Measurements from ENCODE around the gene LEMD1.

LEMD1 gene

GRCh38 chr1:205398586-205398985 lies 23.3 kb downstream of the LEMD1 start:
- Histone ChIP-seq H3K27me3 (ENCODE audit: insufficient read depth, low read length) (no peaks in the 10 kb centered on the region), H3K4me2 (ENCODE audit: low read length) (no peak overlapping the region), H3K9me3 (ENCODE audit: low read length) (no peaks in the 10 kb centered on the region), H3K4me1 (ENCODE audit: insufficient read depth, low read length, severe bottlenecking) (no peaks in the 10 kb centered on the region), H3K79me2 (ENCODE audit: insufficient read depth, low read length) (no peaks in the 10 kb centered on the region), H2AFZ (ENCODE audit: low read length) (no peak overlapping the region), H4K20me1 (ENCODE audit: insufficient read depth, low read length) (no peaks in the 10 kb centered on the region), H3K36me3 (ENCODE audit: insufficient read depth, low read length) (no peaks in the 10 kb centered on the region), H3K9ac (ENCODE audit: low read length) (no peak overlapping the region), H3K27ac (ENCODE audit: low read depth, low read length, poor library complexity, severe bottlenecking) (no peak overlapping the region), H3F3A (ENCODE audit: insufficient read depth, low read length) (no peaks in the 10 kb centered on the region), H3K9me2 (ENCODE audit: low read depth, low read length) (no peaks in the 10 kb centered on the region), H3K4me3 (ENCODE audit: low read depth, low read length, poor library complexity, severe bottlenecking) (no peak overlapping the region)
- no peak for TF ChIP-seq EZH2 (IDR thresholded peaks at IDR 0.05; ENCODE audit: borderline replicate concordance, low read length)
- no peak for TF ChIP-seq CTCF (IDR thresholded peaks at IDR 0.05; ENCODE audit: low read length)

GRCh38 chr1:205396967-205397616 lies 24.8 kb downstream of the LEMD1 start:
- no peak overlapping the region for H2AFZ ChIP-seq (ENCODE audit: low read length)
- TF ChIP-seq EZH2 (IDR thresholded peaks at IDR 0.05; ENCODE audit: borderline replicate concordance, low read length) (no peak), CTCF (IDR thresholded peaks at IDR 0.05; ENCODE audit: low read length) (peak; percentile 73)
- no peak overlapping the region for H3K4me2 ChIP-seq (ENCODE audit: low read length)

GRCh38 chr1:205395616-205396015 lies 26.2 kb downstream of the LEMD1 start:
- H3K4me1 ChIP-seq (ENCODE audit: insufficient read depth, low read length, severe bottlenecking) = no peaks in the 10 kb centered on the region
- no peak overlapping the region for H2AFZ ChIP-seq (ENCODE audit: low read length)
- no peak overlapping the region for H3K4me3 ChIP-seq (ENCODE audit: low read depth, low read length, poor library complexity, severe bottlenecking)
- no peaks in the 10 kb centered on the region for H3K27me3 ChIP-seq (ENCODE audit: insufficient read depth, low read length)
- no peak overlapping the region for H3K9ac ChIP-seq (ENCODE audit: low read length)
- no peaks in the 10 kb centered on the region for H3F3A ChIP-seq (ENCODE audit: insufficient read depth, low read length)
- H3K4me2 ChIP-seq (ENCODE audit: low read length) = no peak overlapping the region
- no peaks in the 10 kb centered on the region for H3K9me3 ChIP-seq (ENCODE audit: low read length)
- H4K20me1 ChIP-seq (ENCODE audit: insufficient read depth, low read length) = no peaks in the 10 kb centered on the region
- no peaks in the 10 kb centered on the region for H3K79me2 ChIP-seq (ENCODE audit: insufficient read depth, low read length)
- no peaks in the 10 kb centered on the region for H3K9me2 ChIP-seq (ENCODE audit: low read depth, low read length)
- no peaks in the 10 kb centered on the region for H3K36me3 ChIP-seq (ENCODE audit: insufficient read depth, low read length)
- TF ChIP-seq EZH2 (IDR thresholded peaks at IDR 0.05; ENCODE audit: borderline replicate concordance, low read length) = no peak
- TF ChIP-seq CTCF (IDR thresholded peaks at IDR 0.05; ENCODE audit: low read length) = no peak
- H3K27ac ChIP-seq (ENCODE audit: low read depth, low read length, poor library complexity, severe bottlenecking) = no peak overlapping the region

More at GRCh38 chr1:205396967-205397616, 24.8 kb downstream of the LEMD1 start:
- no peak overlapping the region for H3K9ac ChIP-seq (ENCODE audit: low read length)
- no peaks in the 10 kb centered on the region for H3K9me2 ChIP-seq (ENCODE audit: low read depth, low read length)
- H4K20me1 ChIP-seq (ENCODE audit: insufficient read depth, low read length) = no peaks in the 10 kb centered on the region
- no peak overlapping the region for H3K4me3 ChIP-seq (ENCODE audit: low read depth, low read length, poor library complexity, severe bottlenecking)
- no peak overlapping the region for H3K27ac ChIP-seq (ENCODE audit: low read depth, low read length, poor library complexity, severe bottlenecking)
- no peaks in the 10 kb centered on the region for H3K27me3 ChIP-seq (ENCODE audit: insufficient read depth, low read length)
- H3K79me2 ChIP-seq (ENCODE audit: insufficient read depth, low read length) = no peaks in the 10 kb centered on the region
- H3K36me3 ChIP-seq (ENCODE audit: insufficient read depth, low read length) = no peaks in the 10 kb centered on the region
- H3K9me3 ChIP-seq (ENCODE audit: low read length) = no peaks in the 10 kb centered on the region
- no peaks in the 10 kb centered on the region for H3F3A ChIP-seq (ENCODE audit: insufficient read depth, low read length)
- no peaks in the 10 kb centered on the region for H3K4me1 ChIP-seq (ENCODE audit: insufficient read depth, low read length, severe bottlenecking)
